HG03108 (cell line): ENCODE data around the gene IRX6.

Experiments
- ATAC-seq: cut with Tn5 transposase; IDR thresholded peaks from one replicate; pipeline ENCODE4 v1.9.1; 2021; ENCODE audit warnings: moderate library complexity; ENCODE audit not compliant: unreplicated experiment

IRX6 gene

DNA sequence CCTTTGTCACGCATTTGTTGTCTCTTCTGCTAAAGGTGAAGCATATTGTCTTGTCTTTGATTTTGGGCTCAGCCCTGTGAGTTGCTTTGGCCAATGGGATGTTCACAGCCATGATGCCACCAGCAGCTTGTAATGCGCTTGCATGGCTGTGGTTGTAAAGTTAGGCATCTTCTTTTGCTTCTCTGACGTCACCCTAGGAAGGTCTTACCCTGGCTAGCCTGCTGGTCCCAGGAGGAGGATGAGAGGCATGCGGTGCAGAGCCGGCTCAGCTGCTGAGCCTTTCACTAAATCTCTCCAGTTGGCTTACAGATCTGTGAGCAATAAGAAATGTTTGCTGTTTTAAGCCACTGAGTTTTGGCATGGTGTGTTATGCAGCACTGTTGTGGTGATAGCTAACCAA lies 40.8 kb downstream of the IRX6 start:
- ATAC-seq: no peak

DNA sequence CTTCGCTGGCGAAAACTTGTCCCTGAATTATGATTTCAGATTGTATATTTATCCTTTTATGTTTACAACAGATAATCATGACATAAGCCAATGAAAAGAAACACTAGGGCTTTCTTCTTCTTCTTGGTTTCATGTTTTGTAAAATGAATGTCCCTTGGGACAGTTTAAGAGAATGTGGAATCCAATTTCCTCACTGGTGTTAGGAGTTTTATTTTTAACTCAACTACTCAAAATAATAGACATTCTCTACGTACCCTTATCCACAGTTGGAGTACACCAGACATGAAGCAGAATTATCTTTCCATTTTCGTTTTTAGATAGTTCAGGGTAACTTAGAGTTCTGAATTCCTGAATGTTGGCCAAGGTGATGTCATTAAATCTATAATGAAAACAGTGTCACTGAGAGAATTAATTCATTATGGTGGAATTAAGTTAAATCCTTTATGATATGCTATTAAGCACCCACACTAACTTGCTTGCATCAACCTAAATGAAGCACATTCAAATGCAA lies 43.4 kb downstream of the IRX6 start:
- no peak for ATAC-seq

DNA sequence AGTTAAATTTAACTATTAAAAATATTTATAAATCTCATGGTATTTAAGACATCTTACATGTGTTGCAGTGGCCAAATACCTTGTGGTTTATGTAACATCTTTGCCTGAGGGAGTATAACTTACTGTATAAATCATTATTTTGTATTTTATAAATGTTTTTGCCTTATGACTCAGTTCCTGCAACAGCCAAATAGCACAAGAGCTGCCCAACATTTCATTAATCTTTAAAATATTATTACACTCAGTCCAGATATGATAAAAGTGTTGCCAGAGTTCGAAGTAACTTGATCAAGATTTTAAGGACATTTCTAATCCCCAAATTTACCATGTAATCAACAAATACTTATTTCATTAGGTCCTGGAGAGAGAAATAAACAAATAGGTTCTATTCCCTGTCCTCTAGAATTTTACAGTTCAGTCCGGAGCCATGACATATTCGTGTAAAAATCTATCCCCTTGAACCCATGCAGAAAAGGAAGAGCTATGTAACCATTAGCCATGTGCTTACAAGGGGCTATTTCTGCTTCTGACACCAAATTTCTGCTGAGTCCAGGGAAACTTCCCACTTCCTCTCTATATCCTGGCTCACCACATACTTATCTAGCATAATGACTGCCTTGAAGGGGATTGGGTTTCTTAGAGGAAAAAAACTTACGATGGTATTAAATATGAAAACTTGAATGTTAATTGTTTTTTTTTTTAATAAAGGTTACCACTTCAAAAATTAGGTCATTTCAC lies 44.0 kb downstream of the IRX6 start:
- ATAC-seq: no peak

DNA sequence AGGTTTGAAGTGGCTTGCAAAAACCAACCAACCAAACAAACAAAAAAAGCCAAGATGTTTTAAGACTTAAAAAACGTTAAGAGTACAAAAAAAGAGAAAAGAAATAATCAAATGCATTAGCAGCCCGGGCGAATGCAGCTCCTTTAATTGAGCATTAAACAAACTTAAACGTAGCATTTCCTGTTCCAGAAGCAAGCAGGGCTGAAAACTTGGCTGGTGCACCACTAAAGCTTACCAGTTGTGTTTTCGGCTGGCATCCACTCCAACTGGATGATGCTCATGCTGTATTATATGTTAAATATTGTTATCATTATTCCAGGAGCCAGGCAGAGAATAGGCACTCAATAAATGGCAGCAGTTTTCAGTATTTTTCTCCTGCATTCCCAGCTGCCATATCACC lies 45.1 kb downstream of the IRX6 start:
- no peak for ATAC-seq

DNA sequence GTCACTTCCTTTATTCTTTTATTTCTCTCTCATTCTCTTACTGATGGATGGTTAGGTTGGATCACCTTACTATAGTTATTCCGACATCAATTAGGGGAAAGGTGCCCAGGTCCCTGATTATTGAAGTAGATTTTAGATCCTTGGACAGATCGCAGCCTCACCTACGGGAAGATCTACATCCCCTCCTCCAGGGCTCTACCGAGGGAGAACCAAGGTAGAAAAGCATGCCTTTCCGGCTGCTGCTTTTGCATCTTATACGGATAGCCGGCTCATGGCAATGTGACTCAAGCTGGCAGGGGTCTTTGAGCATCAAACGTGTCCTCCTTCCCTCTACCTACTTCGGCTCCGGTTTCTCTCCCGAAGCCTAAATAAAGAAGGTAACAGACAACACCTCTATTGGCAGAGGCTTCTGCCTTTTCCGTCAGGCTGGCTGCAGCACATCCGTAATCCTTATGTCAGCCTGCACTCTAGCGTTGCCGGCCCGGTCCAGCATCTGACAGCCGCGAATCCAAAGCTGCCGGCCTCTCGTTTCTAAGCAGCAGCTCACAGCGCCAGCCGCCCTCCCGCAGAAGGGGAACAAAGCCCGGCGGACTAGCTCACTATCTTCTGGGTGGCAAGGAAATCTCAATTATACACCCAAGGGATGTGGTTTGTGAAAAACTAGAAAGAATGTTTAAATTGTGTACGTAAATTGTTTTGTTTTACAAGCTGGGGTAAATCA lies 46.9 kb downstream of the IRX6 start:
- ATAC-seq: no peak

DNA sequence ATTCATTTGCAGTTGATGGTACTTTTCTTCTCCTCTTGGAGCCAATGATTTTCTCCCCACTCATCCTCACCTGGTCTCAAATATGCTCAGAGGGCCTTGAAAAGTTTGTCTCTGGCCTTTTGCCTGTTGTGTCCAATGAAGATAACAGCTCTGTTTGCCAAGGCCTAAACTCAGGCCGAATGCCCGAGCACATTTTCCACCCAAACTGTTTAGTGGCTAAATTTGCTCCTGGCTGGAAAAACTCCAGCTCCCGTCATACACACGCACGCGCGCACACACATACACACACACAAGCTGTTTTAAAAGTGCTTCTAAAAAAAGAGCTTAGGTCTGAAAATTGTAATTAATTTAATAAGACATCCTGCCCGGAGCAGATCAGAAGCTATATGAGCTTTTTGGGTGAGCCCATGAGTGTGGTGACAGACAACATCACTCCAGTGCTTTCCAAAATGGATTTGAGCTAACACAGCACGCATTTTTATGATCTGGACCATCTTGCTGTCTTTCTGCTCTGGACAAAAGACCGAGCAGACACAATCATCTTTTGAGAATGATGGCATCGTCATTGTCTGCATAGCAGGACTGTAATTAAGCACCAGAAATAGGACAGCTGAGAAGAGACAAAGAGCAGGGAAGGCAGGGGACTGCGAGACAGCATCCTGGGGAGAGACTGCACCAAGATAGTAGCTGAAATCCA lies 48.9 kb downstream of the IRX6 start:
- ATAC-seq: no peak

DNA sequence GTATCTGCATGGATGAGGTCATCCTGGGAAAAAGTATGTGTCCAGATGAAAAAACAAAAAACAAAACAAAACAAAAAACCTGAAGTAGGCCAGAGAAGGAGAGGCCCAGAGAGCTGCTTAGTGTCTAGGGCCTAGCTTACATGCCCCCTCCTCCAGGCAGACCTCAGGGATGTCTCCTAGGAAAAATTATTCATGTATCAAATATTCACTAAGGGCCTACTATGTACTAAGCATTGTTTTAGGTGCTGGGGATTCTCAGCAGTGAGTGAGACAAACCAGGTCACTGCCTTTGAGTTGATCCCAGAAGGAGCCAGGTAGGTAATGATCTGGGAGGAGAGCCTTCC lies 49.5 kb downstream of the IRX6 start:
- no peak for ATAC-seq

DNA sequence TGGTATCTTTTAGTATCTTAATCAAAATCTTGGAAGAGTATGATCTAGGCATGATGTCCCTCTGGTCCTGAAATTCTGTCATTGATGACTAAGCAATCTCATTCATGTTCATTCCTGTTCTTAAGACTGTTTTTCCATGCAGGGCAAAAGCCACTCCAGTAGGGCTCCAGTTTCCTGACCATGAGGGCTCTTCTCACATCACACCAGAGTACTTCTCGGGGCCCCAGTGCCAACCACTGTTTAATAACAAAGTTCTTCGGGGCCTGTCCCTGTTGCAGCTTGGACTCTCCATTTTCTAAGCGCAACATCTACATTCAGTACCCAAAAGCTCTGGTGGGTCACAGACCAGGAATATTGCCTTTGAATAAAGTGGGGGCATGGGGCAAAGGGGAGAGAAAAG lies 52.0 kb downstream of the IRX6 start:
- ATAC-seq: no peak

DNA sequence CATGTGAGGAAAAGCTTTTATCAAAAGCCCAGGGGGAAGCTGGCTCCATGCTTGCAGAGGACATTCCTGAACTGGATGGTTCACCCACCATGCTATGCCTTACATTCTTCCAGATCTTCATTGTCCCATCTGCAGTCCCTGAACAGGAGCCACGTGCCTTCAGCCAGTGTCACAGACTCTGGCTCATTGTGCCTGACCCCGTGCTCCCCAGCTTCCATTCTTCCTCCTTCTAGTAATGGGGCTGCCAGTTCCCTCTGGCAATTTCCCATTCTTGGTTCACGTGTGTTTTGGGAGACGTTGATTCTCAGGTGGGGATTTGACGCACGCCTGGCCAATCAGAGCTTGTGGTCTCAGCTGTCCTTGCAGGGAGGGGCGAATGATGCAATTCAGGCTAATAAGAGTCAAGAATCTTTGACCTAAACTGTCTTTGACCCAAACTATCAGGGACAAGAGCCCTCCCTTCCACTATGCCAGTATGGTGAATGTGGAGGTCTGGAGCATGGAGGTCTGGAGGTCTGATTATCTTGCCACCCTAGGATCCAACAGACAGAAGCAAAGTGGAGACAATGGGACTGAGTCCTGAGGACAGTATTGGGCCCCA lies 52.7 kb downstream of the IRX6 start:
- ATAC-seq: no peak

DNA sequence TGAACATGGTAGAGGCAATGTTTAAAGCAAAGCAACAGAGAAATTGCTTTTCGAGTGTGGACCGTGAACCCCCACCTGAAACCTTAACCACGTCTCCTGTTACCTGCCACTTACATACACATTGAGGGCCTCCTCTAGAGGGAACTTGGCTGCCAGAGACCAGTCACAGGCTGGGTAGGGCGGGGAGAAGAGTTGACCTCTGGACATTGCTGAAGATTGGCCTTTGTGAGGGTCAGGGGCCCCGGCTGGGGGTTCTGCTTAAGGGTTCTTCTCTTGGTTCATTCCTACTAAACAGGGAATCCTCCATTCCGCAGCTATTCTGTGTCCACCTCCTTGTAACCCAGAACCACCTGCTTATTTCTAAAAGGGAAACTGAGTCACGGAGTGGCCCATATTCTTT lies 53.8 kb downstream of the IRX6 start:
- no peak for ATAC-seq

DNA sequence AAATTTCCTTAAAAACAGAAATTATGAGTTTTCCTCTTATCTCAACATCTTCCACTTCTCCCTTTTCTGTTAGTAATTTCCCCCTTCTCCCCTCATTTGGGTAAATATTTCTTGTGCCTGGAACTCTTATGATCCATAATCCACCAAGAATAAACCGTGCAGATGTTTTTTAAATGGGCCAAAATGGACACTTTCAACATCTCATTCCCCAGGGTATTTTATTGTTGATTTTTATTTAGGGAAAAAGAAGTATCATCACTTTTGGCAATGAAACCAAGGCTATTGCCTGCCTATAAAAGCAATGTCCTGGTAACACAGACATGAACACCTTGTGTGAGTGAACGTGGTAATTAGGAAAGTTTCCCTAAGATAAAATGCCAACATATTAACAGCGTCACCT lies 54.6 kb downstream of the IRX6 start:
- ATAC-seq: no peak

DNA sequence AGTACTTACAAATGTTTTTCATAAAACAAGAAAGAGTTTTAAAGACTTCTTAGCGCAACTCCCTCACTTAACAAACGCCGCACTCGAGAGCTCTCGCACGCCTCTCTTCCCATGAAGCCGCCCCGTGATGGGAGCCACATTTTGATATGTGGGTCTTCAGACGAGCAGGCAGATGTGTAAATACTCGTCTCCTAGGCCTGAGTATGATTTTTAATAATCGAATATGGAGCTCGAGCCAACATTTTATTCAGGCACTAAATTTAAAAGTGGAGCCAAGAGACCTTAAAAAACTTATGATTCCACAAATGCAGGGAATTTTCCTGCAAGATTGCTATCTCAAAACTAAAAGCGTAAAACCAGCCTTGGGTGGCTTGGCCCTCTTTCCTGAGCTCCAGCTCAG lies 55.4 kb downstream of the IRX6 start:
- ATAC-seq: no peak

DNA sequence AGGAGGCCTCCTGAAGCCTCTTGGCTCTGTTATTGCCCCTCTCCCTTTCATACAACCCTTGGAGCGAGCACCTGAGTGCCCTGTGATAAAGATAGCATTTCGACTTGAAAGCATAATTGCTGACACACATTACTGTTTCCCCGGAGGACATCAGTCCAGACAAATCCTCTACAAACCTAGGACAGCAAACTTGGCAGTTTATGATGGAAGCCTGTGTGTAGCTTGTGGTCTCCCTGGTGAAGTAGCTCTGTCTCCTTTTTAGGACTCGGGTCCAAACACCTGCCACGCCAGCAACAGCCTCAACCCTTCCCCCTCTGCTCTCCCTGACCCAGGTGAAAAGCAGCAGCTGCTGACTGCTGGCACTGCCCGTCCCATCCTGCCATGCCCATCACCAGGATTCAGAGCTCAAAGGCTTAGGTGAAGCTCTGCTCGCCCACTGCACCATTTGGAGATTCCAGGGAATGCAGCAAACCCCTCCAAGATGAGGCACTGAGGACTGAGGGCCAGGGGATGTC lies 55.9 kb downstream of the IRX6 start:
- no peak for ATAC-seq
